Fibroblast of pulmonary artery (primary cell): ENCODE results near the gene ZNF746.

Source experiments
- DNase-seq: peaks from one replicate; pipeline ENCODE4 v3.0.0-alpha.2; 2010; ENCODE audit warnings: low read depth
- H3K4me3 ChIP-seq: replicated peaks from 2 replicates; pipeline ENCODE4 v1.5.1; 2011; ENCODE audit warnings: low read depth, mild to moderate bottlenecking, control low read depth, low read length, moderate library complexity
- TF ChIP-seq, protein P1 (sequence below): IDR thresholded peaks from 2 replicates; pipeline ENCODE4 v1.5.1; 2011; ENCODE audit warnings: mild to moderate bottlenecking, control low read depth, low read length, inconsistent platforms; ENCODE audit errors: missing control alignments

ZNF746 gene

DNA sequence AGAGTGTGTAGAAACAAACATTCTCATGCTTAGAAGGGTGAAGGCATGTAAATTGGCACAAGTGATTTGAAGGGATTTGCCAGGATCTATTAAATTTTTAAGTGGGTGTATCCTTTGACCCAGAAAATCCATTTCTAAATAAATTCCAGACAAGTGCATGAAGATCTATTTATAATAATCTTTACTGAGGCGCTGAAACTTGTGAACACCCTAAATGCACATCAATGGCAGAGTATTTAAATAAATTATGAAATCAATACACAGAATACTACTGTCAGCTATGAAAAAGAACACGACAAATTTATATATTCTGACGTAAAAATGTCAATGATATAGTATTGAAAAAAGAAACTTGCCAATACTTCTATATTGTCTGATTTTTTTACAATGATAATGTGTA is 54.7 kb downstream of the ZNF746 start:
- TF ChIP-seq, protein P1, sequence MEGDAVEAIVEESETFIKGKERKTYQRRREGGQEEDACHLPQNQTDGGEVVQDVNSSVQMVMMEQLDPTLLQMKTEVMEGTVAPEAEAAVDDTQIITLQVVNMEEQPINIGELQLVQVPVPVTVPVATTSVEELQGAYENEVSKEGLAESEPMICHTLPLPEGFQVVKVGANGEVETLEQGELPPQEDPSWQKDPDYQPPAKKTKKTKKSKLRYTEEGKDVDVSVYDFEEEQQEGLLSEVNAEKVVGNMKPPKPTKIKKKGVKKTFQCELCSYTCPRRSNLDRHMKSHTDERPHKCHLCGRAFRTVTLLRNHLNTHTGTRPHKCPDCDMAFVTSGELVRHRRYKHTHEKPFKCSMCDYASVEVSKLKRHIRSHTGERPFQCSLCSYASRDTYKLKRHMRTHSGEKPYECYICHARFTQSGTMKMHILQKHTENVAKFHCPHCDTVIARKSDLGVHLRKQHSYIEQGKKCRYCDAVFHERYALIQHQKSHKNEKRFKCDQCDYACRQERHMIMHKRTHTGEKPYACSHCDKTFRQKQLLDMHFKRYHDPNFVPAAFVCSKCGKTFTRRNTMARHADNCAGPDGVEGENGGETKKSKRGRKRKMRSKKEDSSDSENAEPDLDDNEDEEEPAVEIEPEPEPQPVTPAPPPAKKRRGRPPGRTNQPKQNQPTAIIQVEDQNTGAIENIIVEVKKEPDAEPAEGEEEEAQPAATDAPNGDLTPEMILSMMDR, result no peak
- no peak for DNase-seq
- H3K4me3 ChIP-seq, result no peak overlapping the region

- TF ChIP-seq, protein P1, result no peak
- H3K4me3 ChIP-seq, result no peak overlapping the region
- no peak for DNase-seq
Observed at GRCh38 chr7:149440222-149440621, 57.4 kb downstream of the ZNF746 start.

GRCh38 chr7:149436358-149436757 is 61.3 kb downstream of the ZNF746 start:
- no peak overlapping the region for H3K4me3 ChIP-seq
- DNase-seq, result no peak
- TF ChIP-seq, protein P1, result no peak

DNA sequence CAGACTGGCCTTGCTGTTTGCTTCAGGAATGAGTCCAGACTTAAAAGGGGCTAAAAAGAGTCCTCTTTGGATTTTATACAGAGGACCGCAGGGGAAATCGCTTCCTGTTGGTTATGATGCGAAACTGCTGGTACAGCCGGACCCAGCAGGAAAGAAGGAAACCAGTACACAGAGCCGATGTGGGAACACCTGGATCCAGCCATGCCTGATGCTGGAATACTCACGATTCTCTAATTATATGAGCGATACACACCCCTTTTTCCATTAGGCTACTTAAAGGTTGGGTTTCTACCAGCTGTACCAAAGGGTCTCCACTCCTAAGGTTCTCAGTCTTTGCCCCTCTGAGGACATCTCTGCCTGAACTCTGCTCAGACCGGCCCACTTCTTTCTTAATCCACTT is 64.5 kb downstream of the ZNF746 start:
- no peak for DNase-seq
- H3K4me3 ChIP-seq, result no peak overlapping the region
- TF ChIP-seq, protein P1, result no peak

GRCh38 chr7:149432121-149432691 is 65.4 kb downstream of the ZNF746 start:
- TF ChIP-seq, protein P1, result no peak
- no peak for DNase-seq
- no peak overlapping the region for H3K4me3 ChIP-seq

DNA sequence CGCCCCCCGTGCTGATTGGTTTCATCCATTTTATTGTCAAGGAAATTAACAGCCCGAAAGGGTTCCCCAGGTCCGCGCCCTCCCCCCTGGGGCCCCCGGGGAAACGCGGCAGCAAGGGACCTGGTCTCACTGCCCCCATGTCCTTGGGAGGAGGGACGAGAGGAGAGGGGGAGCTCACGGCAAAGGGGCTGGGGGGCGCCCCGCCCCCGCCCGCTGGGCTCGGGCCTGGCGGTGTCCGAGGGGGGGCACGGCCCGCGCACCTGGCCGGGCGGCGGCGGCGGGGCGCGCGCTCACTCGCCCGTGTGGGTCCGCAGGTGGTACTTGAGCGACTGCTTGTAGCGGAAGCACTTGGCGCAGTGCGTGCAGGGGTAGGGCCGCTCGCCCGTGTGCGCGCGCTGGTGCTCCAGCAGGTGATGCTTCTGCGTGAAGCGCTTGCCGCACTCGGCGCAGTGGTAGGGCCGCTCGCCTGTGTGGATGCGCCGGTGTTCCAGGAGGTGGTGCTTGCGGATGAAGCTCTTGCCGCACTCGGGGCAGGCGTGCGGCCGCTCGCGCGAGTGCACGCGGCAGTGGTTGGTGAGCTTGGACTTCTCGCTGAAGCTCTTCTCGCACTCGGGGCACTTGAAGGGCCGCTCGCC is 66.0 kb downstream of the ZNF746 start:
- TF ChIP-seq, protein P1, result no peak
- H3K4me3 ChIP-seq, result no peak overlapping the region
- no peak for DNase-seq

DNA sequence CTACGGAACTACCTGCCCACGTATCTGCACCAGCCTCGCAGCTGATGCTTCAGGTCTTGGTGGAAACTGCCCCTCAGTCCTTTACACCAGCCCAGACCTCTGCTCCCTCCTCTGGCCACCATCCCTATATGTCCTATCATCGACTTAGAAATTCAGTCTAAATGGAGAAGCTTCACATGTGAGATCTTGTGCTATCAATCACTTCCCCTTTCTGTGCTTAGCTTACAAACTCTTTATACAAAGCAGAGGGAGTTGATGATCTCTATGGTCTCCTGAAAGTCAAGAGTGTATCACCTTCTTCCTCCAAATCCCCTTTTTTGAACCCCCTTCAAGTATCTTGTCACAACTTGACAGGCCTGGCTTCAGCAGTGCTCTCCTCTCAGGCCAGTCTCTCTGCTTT is 67.4 kb downstream of the ZNF746 start:
- TF ChIP-seq, protein P1, result no peak
- DNase-seq, result no peak
- H3K4me3 ChIP-seq, result no peak overlapping the region
